GM23338 (cell line): ENCODE data around the gene ACSF3. TPM values are rescaled to one million over a fixed set of nuclear protein-coding genes. Genes with fewer than 3 reads are reported as not detected.

Experiments used
- ATAC-seq: fragments of 200-7000 bp; cut with Tn5 transposase; 3 replicates; pipeline ENCODE4 v1.9.1; 2020
- DNase-seq: peaks from one replicate; pipeline ENCODE4 v3.0.0-alpha.2; 2015; ENCODE audit warnings: low spot score
- H2AFZ ChIP-seq: fragments of 200-600 bp; sonication (generic); 2 replicates; pipeline ENCODE4 v1.8.0; 2016; ENCODE audit warnings: antibody characterized with exemption, mild to moderate bottlenecking, moderate library complexity
- H3F3A ChIP-seq: fragments of 200-600 bp; sonication (generic); replicated peaks from 2 replicates; pipeline ENCODE4 v1.8.0; 2017; ENCODE audit warnings: antibody characterized with exemption, mixed run types, low read depth
- H3K27ac ChIP-seq: fragments of 200-600 bp; sonication (generic); 2 replicates; pipeline ENCODE4 v1.6.1; 2016; ENCODE audit warnings: low read depth
- H3K27me3 ChIP-seq: fragments of 200-600 bp; sonication (generic); 2 replicates; pipeline ENCODE4 v1.8.0; 2016; ENCODE audit warnings: mild to moderate bottlenecking, mixed run types, moderate library complexity; ENCODE audit not compliant: insufficient read depth
- H3K36me3 ChIP-seq: fragments of 200-600 bp; sonication (generic); 2 replicates; pipeline ENCODE4 v1.8.0; 2016; ENCODE audit warnings: mild to moderate bottlenecking; ENCODE audit not compliant: insufficient read depth
- H3K4me1 ChIP-seq: fragments of 200-600 bp; sonication (generic); 2 replicates; pipeline ENCODE4 v1.8.0; 2016; ENCODE audit warnings: mild to moderate bottlenecking, moderate library complexity; ENCODE audit not compliant: insufficient read depth
- H3K4me2 ChIP-seq: fragments of 200-600 bp; sonication (generic); 2 replicates; pipeline ENCODE4 v1.7.1; 2017; ENCODE audit warnings: mixed run types
- H3K4me3 ChIP-seq: fragments of 200-600 bp; sonication (generic); 2 replicates; pipeline ENCODE4 v1.6.1; 2016; ENCODE audit warnings: mixed run types
- H3K79me2 ChIP-seq: fragments of 200-600 bp; sonication (generic); replicated peaks from 2 replicates; pipeline ENCODE4 v1.8.0; 2017; ENCODE audit warnings: mild to moderate bottlenecking; ENCODE audit not compliant: insufficient read depth
- H3K9me2 ChIP-seq: fragments of 200-600 bp; sonication (generic); 2 replicates; pipeline ENCODE4 v1.8.0; 2017; ENCODE audit not compliant: insufficient read depth
- H4K20me1 ChIP-seq: fragments of 200-600 bp; sonication (generic); replicated peaks from 2 replicates; pipeline ENCODE4 v1.8.0; 2017; ENCODE audit warnings: mild to moderate bottlenecking; ENCODE audit not compliant: insufficient read depth
- H3K27ac Mint-ChIP-seq: 2 replicates; pipeline ENCODE4 v1.8.0; 2020; ENCODE audit warnings: inconsistent platforms, mild to moderate bottlenecking, moderate library complexity, mixed read lengths
- H3K27me3 Mint-ChIP-seq: 3 replicates; pipeline ENCODE4 v1.8.0; 2022; ENCODE audit warnings: low read depth, mild to moderate bottlenecking, moderate library complexity, mixed read lengths, inconsistent platforms; ENCODE audit not compliant: insufficient read depth, poor library complexity
- H3K36me3 Mint-ChIP-seq: 3 replicates; pipeline ENCODE4 v1.8.0; 2021; ENCODE audit warnings: low read depth, mild to moderate bottlenecking, inconsistent platforms, moderate library complexity, mixed read lengths
- H3K4me1 Mint-ChIP-seq: 3 replicates; pipeline ENCODE4 v1.8.0; 2020; ENCODE audit warnings: mild to moderate bottlenecking, inconsistent platforms, mixed read lengths
- H3K4me3 Mint-ChIP-seq: 3 replicates; pipeline ENCODE4 v1.8.0; 2021; ENCODE audit warnings: moderate library complexity, mild to moderate bottlenecking, inconsistent platforms, mixed read lengths
- H3K9me3 Mint-ChIP-seq: 3 replicates; pipeline ENCODE4 v1.8.0; 2020; ENCODE audit warnings: moderate library complexity, mild to moderate bottlenecking, inconsistent platforms, mixed read lengths
- CREB1 ChIP-seq: fragments of 250-450 bp; sonication (Bioruptor Pico); IDR thresholded peaks from 2 replicates; pipeline ENCODE4 v1.5.0; 2020; ENCODE audit warnings: low read depth, mild to moderate bottlenecking, moderate library complexity
- EZH2phosphoT487 ChIP-seq: fragments of 200-600 bp; sonication (generic); IDR thresholded peaks from one replicate; pipeline ENCODE4 v1.8.1; 2018; ENCODE audit warnings: antibody characterized with exemption; ENCODE audit not compliant: unreplicated experiment
- JUNB ChIP-seq: IDR thresholded peaks from one replicate; pipeline ENCODE4 v1.6.1; 2016; ENCODE audit warnings: antibody characterized with exemption; ENCODE audit not compliant: unreplicated experiment
- NANOG ChIP-seq: IDR thresholded peaks from 2 replicates; pipeline ENCODE4 v1.6.1; 2016; ENCODE audit warnings: antibody characterized with exemption, borderline replicate concordance
- POLR2AphosphoS5 ChIP-seq: IDR thresholded peaks from 2 replicates; pipeline ENCODE4 v1.6.1; 2016; ENCODE audit warnings: antibody characterized with exemption, low read depth
- STAT1 ChIP-seq: IDR thresholded peaks from one replicate; pipeline ENCODE4 v1.6.1; 2016; ENCODE audit warnings: antibody characterized with exemption; ENCODE audit not compliant: unreplicated experiment
- ZNF114 ChIP-seq: fragments of 250-450 bp; sonication (Bioruptor Pico); IDR thresholded peaks from 2 replicates; pipeline ENCODE4 v1.5.0; 2020; ENCODE audit warnings: mild to moderate bottlenecking, moderate library complexity
- ZNF331 ChIP-seq: fragments of 250-450 bp; sonication (Bioruptor Pico); IDR thresholded peaks from 2 replicates; pipeline ENCODE4 v1.5.0; 2020; ENCODE audit warnings: low read depth, mild to moderate bottlenecking, moderate library complexity
- polyA plus RNA-seq: library from polyadenylated mRNA; unstranded; fragments of >200 nt; fragmentation: Nextera tagmentation; extraction: Ambion mirVana; gene quantifications from 2 replicates; pipeline ENCODE4 v1.2.1, GENCODE V29; 2016
- total RNA-seq: library from RNA; depleted of rRNA; stranded (reverse); fragments of >200 nt; shearing (Covaris generic); gene quantifications from 2 replicates; pipeline ENCODE4 v1.2.3, GENCODE V29; 2014
- TF ChIP-seq, protein P1 (sequence below), 2 experiments: fragments of 200-600 bp in 1 of 2; sonication (generic) in 1 of 2; conservative IDR thresholded peaks; 2 replicates each; pipeline versions ENCODE4 v1.5.1 to v1.6.1; 2016 to 2017; ENCODE audit warnings: antibody characterized with exemption in 2 of 2, low read depth in 2 of 2, mild to moderate bottlenecking in 2 of 2, moderate library complexity in 1 of 2
- TF ChIP-seq, protein P2 (sequence below): IDR thresholded peaks from one replicate; pipeline ENCODE4 v1.6.1; 2018; ENCODE audit warnings: antibody characterized with exemption; ENCODE audit not compliant: unreplicated experiment
- TF ChIP-seq, protein P3 (sequence below): IDR thresholded peaks from 2 replicates; pipeline ENCODE4 v1.6.1; 2016; ENCODE audit warnings: antibody characterized with exemption

Gene ACSF3
- total and polyA plus RNA-seq, 2 experiments from 2014 or later = 12.8 to 23.1 TPM

DNA sequence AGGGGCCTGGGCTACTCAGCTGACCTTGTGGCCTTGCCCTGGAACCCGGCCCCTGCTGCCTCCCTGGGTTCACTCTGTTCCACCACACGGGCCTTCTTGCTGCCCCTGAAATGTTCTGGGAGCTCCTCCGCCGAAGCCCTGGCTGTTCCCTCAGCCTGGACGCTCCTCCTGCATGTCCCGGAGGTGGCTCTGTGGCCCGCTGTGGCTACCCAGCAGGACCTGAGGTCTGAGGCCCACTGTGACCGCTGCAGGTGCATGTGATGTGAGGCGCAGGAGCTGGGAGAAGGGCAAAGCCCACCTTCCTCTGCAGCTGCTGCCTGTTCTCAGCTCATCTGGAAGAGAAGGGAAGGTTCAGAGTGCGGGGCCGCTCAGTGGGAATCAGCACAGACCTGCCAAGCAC, 38.9 kb upstream of the ACSF3 start (continued):
- TF ChIP-seq, protein P1, sequence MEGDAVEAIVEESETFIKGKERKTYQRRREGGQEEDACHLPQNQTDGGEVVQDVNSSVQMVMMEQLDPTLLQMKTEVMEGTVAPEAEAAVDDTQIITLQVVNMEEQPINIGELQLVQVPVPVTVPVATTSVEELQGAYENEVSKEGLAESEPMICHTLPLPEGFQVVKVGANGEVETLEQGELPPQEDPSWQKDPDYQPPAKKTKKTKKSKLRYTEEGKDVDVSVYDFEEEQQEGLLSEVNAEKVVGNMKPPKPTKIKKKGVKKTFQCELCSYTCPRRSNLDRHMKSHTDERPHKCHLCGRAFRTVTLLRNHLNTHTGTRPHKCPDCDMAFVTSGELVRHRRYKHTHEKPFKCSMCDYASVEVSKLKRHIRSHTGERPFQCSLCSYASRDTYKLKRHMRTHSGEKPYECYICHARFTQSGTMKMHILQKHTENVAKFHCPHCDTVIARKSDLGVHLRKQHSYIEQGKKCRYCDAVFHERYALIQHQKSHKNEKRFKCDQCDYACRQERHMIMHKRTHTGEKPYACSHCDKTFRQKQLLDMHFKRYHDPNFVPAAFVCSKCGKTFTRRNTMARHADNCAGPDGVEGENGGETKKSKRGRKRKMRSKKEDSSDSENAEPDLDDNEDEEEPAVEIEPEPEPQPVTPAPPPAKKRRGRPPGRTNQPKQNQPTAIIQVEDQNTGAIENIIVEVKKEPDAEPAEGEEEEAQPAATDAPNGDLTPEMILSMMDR (conservative IDR thresholded peaks at IDR 0.05; ENCODE audit: low read depth in 2 of 2) = no peak
- TF ChIP-seq POLR2AphosphoS5 (no peak), EZH2phosphoT487 (no peak), NANOG (no peak), ZNF331 (CRISPR knock-in tag) (no peak), CREB1 (CRISPR knock-in tag) (no peak)
- TF ChIP-seq, protein P2, sequence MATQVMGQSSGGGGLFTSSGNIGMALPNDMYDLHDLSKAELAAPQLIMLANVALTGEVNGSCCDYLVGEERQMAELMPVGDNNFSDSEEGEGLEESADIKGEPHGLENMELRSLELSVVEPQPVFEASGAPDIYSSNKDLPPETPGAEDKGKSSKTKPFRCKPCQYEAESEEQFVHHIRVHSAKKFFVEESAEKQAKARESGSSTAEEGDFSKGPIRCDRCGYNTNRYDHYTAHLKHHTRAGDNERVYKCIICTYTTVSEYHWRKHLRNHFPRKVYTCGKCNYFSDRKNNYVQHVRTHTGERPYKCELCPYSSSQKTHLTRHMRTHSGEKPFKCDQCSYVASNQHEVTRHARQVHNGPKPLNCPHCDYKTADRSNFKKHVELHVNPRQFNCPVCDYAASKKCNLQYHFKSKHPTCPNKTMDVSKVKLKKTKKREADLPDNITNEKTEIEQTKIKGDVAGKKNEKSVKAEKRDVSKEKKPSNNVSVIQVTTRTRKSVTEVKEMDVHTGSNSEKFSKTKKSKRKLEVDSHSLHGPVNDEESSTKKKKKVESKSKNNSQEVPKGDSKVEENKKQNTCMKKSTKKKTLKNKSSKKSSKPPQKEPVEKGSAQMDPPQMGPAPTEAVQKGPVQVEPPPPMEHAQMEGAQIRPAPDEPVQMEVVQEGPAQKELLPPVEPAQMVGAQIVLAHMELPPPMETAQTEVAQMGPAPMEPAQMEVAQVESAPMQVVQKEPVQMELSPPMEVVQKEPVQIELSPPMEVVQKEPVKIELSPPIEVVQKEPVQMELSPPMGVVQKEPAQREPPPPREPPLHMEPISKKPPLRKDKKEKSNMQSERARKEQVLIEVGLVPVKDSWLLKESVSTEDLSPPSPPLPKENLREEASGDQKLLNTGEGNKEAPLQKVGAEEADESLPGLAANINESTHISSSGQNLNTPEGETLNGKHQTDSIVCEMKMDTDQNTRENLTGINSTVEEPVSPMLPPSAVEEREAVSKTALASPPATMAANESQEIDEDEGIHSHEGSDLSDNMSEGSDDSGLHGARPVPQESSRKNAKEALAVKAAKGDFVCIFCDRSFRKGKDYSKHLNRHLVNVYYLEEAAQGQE = no peak
- TF ChIP-seq, protein P3, sequence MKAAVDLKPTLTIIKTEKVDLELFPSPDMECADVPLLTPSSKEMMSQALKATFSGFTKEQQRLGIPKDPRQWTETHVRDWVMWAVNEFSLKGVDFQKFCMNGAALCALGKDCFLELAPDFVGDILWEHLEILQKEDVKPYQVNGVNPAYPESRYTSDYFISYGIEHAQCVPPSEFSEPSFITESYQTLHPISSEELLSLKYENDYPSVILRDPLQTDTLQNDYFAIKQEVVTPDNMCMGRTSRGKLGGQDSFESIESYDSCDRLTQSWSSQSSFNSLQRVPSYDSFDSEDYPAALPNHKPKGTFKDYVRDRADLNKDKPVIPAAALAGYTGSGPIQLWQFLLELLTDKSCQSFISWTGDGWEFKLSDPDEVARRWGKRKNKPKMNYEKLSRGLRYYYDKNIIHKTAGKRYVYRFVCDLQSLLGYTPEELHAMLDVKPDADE = no peak

DNA sequence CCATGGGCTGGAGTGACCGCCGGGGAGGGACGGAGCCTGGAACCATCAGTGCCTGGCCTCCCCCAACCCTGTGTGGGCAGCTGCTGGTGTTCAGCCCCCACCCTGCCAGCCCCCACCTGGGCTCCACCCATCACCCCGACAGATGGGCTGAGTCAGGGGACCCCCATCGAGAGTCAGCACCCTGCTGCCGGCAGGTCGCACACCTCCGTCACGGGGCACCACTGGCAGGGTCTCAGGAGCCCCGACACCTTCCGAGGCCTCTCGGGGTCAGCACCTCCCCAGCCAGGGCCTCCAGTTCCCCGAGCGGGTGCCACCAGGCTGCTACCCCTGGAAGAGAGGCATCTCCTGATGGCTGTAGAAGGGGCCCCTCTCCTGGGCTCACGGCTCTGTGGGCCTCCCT, 38.3 kb upstream of the ACSF3 start:
- DNase-seq (no peak), ATAC-seq (no peak)
- peaks cover 2% of the 10 kb centered on the region for H3K27me3 Mint-ChIP-seq
- H3K9me3 Mint-ChIP-seq = no peaks in the 10 kb centered on the region
- H4K20me1 ChIP-seq = no peaks in the 10 kb centered on the region
- H3K9me2 ChIP-seq = no peaks in the 10 kb centered on the region
- no peak overlapping the region for H3K27ac ChIP-seq
- H3K36me3 Mint-ChIP-seq = no peaks in the 10 kb centered on the region
- no peak overlapping the region for H3K27ac Mint-ChIP-seq
- H3K4me2 ChIP-seq = no peak overlapping the region
- H3K4me3 ChIP-seq = no peak overlapping the region
- no peaks in the 10 kb centered on the region for H3K79me2 ChIP-seq
- H3K4me1 ChIP-seq = no peaks in the 10 kb centered on the region
- no peaks in the 10 kb centered on the region for H3K36me3 ChIP-seq
- H3F3A ChIP-seq = no peaks in the 10 kb centered on the region
- H2AFZ ChIP-seq = no peak overlapping the region
- H3K27me3 ChIP-seq = no peaks in the 10 kb centered on the region
- H3K4me1 Mint-ChIP-seq = no peaks in the 10 kb centered on the region
- H3K4me3 Mint-ChIP-seq = no peak overlapping the region
- TF ChIP-seq, protein P2 = no peak
- TF ChIP-seq ZNF331 (CRISPR knock-in tag) = no peak
- no peak for TF ChIP-seq STAT1
- no peak for TF ChIP-seq NANOG
- TF ChIP-seq POLR2AphosphoS5 = no peak
- no peak for TF ChIP-seq CREB1 (CRISPR knock-in tag)
- TF ChIP-seq, protein P1 (conservative IDR thresholded peaks at IDR 0.05; ENCODE audit: low read depth in 2 of 2) = no peak
- TF ChIP-seq EZH2phosphoT487 = no peak
- TF ChIP-seq JUNB = no peak
- TF ChIP-seq, protein P3 = no peak
- no peak for TF ChIP-seq ZNF114 (CRISPR knock-in tag)
